CD1c-positive myeloid dendritic cell (primary cell): ENCODE measurements around the gene HS6ST1.

Experiments used
- DNase-seq: peaks from one replicate; pipeline ENCODE4 v3.0.0-alpha.2; 2016; ENCODE audit errors: extremely low spot score

HS6ST1 gene

DNA sequence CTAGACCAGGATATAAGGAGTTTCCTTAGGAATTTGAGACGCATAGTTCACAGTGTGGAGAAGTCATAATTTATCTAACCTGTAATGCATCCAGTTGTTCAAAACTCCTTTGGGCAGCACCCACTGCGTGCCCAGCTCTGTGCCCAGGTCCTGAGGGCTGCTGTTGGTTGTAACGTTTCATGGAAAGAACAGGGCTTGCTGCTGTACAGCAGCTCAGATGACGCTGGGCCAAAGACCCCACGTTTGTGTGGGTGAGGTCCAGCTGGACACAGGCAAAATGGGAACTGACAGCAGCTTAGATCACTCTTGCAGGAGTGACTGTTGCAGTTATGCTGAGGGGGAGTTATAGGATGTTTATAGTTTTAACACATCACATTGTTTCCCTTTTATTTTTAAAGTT lies 30.0 kb upstream of the HS6ST1 start:
- DNase-seq, result no peak

DNA sequence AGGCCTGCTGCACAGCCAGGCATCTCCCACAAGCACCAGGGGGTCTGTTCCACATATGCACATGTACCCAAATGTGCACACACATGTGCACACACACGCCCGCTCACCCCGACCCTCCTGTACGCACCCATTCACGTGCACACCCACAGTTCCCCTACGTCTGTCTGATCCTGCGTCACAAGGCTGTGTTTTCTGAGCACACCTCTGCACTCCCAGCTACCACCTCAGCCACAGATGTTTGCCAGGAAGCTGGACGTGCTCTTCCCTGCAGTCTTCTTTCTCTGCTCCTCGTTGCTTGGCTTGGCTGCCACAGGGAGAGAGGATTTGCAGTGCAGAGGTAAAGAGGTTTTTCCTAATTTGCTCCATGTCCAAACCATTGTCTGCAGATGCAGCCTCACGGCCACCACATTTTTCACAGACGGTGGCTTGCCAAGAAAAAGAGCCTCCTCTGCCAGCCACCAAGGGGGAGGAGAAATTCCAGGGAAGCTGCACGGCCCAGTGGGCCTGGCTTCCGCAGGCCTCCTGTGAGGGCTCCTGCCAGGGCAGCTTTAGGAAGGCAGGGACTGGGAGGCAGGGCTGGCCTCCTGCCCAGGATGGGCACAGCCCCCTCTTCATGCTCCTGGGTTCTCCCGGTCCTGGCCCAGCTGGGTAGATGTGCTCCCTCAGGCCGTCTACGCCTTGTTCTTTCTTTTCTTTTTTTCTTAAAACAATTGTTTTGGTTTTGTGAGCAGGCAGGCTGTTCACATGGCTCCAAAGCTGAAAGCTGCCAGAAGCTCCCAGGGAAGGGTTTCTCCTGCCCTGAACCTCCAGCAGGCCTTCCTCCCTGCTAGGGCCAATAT lies 29.3 kb upstream of the HS6ST1 start:
- no peak for DNase-seq

DNA sequence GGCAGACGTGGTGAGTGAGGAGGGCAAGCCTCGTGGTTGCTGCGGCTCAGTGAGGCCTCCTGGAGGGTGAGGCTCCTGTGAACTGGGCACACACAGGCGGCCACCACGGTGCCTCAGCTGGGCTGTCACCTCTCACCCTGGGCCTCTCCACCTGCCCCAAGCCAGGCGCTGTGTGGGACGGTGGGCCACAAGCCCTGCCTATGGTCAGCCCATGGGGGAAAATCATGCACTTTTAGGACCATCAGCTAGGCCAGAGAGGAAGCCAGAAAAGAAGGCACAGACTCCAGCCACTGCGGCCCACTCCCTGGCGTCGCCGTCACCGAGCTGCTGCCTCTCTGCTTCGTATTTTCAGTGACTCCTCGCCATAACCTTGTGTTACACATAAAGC lies 28.5 kb upstream of the HS6ST1 start:
- DNase-seq, result no peak

DNA sequence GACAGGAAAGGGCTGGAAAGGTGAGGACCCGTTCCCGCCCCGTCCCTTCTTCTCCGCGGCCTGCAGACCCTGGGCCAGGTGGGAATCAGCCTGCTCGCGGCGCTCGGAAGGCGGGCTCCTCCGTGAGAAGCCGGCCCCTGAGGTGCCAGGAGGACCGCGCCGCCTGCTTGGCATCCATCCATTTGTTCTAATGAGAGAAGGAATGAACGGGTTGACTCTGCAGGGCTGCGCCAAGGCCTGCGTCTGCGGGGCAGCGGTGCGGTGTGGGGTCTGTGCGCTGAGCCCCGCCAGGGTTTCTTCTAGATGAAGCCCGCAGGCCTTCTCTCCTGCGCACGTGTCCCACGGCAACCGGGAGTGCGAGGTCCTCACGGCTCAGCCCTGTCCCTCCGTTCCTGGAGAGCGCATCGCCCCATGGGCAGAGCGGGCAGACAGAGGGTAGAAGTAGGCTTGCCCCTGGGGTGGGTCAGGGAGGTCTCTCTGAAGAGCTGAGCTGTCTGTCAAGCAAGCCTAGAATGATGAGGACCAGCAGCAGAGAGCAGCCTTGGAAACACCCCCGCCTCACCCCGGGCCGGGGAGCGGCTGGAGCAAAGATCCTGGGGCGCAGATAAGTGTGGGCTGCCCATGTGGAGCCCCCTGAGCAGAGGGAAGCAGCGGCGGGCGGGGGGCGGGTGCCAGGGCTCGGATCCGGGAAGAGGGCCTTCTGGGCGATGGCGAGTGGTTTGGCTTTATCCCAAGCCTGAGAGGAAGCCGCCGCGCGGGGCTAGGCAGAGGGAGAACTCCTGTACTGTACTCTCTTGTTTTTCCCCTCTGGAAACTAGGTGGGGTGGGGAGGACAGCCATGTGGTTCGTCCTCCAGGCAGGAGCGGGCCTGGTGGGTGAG lies 27.9 kb upstream of the HS6ST1 start:
- no peak for DNase-seq

DNA sequence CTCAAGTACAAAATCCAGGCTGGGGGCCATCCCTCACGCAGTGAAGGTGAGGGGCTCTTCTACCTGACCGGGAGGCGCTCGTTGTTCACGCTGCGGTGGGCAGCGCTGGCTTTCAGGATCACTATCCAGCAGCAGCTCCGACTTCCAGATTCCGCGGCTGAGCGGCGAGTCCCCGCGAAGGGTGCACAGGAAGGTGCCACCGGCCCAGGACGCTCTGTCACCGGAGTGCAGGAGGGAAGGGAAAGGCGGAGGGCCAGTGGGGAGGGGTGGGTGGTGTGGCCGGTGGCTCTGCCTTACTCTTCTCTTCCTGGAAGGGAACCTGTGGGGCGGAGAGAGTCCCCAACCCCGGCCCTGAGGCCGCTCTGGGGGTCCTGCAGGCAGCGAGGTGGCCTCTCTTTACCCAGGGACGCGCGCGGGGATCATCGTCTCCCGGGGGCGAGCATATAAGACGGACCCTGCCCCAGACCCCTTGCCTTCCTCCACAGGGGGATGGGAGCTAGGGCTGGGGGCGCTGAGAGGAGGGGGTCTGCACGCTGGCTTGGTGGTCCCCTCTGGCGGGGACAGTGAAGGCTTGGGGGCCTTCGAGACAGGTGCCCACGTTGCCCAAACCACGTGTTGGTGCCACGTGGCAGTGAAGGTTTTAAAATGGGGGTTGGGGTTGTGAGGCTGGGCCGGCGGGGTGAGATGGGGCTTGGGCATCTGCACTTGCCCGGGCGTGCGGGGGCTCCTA lies 26.9 kb upstream of the HS6ST1 start:
- no peak for DNase-seq

DNA sequence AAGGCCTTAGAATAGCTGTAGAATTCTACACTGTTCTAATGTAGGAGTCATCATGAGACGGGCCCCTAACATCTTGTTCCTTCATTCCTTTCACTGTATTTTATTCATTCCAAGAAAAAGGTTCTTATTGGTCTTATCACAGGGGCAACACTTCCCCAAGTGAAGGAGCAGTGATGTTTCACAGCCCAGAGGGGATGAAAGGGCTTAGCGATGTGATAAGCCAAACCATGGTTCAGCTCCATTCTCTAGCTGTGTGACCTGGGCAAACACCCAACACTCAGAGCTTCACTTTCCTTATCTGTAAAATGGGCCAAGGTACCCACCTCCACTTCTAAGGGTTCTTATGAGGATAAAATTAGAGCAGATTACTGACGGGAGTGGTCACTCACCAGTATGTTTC lies 25.4 kb upstream of the HS6ST1 start:
- no peak for DNase-seq

DNA sequence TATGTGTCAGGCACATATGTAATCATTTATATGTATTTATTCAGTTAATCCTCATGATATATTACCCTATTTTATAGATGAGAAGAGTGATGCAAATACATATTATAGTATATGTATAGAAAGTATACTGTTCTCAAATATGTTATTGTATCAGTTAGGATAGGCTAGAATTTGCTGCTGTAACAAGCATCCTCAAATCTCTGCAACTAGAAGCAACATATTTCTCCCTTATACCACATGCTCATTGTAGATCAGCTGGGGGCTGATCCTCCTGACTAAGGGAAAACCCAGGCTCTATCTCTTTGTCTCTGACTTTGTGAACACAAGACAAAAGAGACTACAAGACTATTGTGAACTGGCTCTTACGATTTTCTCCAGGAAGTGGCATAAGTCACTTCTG lies 24.8 kb upstream of the HS6ST1 start:
- no peak for DNase-seq

DNA sequence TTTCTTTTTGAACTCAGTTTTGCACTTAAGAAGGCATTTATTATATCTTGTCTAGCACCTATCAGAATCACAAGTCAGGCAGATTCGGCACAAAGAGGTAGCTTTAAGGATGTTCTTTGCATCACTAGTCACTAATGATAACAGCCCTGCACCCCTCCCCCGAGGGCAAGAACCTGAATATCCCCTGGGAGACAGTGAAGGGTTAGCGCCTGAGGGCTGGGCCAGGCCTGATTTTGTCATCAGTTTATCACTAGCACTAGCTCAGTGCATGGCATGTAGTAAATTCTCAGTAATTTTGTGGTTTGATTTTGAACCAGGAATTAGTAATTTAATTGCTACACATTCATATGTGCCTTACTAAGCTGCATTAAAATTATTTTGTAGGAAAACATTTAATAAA lies 23.9 kb upstream of the HS6ST1 start:
- DNase-seq, result no peak

DNA sequence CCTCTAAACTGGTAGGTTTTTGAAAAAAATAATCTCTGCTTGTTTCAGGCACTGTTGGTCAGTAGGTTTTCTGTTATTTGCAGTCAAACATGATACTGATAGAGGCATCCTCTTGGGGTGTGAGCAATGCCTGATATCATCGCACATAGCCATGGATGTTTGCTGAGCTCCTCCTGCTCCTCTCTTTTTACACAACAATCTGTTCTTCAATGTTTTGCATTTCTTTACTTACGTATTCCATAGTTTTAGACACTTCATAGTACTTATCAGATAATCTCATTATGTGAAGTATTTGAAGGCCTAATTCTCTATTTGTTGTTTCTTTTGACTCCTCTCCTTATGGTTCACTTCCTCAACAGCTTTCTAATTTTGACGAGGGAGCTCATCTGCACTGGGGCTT lies 23.0 kb upstream of the HS6ST1 start:
- DNase-seq, result no peak

DNA sequence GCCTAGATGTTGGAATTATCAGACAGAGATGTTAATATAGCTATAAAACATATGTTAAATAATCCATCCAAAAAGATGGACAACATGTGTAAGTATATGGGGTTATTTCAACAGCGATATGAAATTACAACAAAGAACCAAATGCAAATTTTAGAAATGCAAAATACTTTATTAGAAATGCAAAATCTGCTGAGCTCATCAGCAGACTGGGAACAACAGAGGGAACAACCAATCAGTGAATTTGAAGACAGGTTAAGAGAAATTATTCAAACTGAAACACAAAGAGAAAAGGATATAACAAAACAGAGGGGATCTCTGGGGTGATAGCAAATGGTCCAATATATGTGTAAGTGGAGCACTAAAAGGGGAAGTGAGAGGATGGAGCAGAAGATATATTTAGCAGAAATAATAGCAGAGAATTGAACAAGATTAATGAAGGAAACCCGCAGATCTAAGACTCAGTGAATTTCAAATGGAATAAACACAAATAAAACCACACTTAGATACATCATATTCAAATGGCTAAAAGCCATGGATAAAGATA lies 13.5 kb upstream of the HS6ST1 start:
- DNase-seq, result no peak

DNA sequence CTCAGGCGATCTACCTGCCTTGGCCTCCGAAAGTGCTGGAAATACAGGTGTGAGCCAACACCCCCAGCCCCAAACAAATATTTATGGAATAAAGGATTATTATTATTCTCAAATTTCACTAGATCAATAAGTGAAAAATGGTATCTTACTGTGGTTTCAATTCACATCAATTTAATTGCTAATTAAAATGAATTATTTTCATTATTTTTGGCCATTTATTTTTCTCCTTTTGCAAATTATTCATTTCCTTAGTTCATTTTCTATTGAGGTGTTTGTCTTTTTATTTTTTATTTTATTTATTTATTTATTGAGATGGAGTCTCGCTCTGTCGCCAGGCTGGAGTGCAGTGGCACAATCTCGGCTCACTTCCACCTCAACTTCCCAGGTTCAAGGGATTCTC lies 11.9 kb upstream of the HS6ST1 start:
- no peak for DNase-seq

DNA sequence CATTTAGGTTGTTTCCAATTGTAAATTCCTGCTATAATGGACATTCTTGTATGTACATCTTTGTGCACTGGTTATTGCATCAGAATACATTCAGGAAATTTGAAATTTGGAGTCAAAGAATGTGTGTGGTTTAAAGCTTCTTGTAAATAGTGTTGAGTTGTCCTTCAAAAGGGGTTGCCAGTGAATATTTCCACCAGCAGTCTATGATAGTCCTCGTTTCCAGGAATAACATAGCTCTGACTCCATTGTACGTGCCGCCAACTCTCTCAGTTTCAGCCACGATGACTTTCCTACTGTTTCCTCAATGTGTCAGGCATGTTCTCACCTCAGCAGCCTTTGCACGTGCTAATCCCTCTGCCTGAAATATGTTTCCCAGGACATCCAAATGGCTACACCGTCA lies 10.9 kb upstream of the HS6ST1 start:
- no peak for DNase-seq

DNA sequence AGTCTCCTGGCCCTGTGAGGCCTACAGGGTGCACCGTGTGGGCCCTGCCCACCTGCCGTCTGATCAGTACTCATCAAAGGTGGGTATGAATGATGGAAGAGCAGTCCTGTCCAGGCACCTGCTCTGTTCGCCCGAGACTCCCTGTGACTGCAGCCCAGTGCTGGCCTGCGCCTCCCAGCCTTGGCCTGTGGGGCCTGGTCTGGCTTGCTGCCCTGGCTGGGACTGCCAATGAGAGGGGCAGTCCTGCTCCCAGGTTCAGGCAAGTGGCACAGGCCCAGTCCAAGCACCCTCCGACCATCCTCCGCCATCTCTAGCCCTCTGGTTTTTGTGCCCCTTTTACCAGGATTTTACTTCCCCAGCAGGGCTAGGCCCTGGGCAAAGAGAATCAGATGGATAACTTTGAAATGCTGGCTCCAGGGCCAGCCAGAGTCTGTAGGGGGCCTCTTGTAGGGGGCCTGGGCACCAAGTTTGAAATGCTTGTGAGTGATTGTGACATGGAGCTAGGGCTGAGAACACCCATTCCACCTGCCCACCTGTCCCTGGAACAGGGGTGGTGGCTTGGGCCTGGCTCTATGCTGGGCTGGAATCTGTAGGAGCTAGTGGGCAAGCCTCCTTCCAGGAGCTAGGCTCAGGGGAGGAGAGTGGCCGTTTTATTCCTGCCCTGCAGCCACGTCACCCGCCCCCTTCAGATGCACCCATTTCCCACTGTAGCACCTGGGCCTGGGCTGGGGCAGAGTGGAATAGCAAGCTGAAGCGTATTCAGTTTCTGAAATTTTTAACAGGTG lies 8.7 kb upstream of the HS6ST1 start:
- no peak for DNase-seq

DNA sequence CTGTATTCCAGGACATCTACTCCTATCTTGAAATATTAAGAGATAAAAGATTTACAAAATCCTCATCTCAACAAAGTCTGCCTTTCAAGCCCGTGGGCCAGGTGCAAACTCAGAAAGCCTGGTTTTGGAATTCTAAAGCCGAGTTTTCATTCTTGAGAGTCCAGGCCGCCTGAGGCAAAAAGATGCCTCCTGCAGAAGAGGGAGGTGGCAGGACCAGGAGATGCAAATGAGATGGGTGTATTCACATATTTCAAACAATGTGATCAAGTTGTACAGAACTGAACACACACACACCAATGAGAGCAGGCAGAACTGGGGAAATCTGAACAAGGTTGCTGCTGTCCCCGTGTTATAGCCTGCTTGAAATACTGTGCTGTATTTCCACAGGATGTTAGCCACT lies 7.7 kb upstream of the HS6ST1 start:
- DNase-seq, result no peak

DNA sequence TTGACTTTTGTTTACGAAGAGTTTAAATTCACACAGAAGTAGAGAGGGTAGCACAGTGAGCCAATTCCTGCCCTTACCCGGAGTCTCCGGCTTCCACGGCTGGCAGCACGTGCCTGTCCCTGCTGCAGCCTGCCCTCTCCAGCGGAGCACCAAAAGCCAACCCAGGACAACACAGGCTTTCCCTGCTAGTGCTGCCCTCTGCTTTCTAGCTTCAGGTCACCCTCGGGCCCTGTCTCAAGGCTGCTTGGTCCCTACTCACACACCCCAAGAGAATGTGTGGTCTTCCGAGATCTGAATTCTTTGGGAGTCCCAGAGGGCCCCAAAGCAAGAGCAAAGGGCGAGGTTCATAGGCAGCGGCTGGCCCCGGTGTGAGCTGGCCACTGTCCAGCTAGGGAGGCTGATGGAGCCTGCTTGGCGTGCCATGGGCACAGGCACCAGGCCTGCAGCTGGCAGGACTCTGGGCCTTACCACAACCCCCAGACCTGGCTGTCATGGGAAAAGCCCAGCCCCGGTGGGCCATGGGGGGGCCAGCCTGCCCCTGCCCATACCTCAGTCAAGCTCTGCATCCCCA lies 7.0 kb upstream of the HS6ST1 start:
- DNase-seq, result no peak

DNA sequence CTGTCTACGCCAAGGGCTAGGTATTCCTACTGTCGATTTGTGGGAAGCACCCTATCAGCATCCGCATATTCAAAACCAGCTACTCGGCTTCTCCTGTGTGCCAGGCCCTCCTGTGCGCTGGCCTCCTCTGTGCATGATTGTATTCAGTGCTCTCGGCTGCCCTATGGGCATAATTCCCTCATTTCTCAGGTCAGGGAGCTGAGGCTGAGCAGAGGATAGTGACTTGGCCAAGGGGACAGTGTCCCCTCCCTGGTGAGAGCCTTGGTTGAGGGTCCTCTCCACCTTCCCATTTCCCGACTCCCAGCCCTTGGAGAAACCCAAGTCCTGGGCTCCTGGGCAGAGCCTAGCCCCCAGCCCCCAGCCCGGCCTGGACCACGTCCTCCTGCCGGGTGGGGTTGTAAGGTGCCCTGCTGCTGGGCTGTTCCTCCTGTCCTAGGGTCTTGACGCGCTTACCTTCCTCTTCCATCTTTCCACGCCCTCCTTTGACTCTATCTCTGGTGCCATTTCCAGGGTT lies 6.3 kb upstream of the HS6ST1 start:
- DNase-seq, result no peak

DNA sequence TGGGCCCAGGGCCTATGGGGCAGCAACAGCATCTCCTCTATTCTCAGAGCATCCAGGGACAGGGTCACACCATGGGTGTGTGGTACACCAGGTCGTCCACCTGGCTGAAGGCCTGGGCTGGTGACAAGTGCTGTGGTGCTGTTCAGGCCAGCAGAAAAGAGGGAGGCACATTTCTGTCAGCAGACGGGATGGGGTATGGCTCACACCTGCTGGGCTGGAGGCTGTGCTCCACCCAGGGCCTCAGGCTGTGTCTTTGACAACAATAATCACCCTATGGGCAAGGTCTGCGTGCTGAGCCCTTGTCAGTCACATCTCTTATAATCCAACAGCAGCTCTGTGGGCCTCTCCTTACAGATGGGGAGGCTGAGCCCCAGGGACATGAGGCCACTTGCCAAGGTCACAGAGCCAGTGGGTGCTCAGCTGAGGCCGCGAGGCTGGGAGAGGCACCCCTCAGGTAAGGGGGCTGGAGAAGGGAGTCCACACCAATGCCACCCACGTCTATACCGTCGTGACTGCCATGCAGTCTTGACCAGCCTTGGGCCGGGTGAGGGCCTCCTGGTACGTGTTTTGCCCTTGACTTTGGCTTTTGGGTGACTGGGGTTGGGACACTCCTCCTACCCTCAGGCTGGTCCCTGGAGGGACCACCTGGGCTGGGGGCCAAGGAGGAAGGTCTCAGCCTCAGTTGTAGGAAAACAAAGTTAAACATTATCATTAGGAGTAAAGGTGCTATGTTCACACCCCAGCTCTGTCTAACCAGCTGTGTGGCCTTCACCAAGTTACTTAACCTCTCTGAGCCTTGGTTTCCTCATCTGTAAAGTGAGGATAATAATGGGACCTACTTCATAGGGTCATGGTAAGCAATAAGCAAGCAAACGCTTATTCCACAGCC lies 5.6 kb upstream of the HS6ST1 start:
- no peak for DNase-seq

DNA sequence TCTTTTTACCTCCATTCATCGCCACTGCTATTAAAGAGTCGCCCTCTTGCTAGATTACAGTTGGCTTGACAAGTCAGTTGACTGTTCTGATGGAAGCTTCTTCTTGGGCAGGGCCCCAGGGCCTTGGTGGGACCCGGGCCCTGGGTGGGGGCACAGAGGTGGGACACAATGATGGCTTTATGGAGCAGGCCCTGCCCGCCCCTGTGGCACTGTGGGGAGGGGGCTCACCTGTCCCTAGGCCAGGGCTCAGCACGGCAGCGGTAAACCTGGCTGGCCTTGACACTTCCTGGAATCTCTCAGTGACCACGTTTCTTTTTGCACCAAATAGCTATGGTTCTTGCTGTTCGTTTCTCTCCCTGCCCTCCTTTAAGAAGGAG lies 4.9 kb upstream of the HS6ST1 start:
- DNase-seq, result no peak

DNA sequence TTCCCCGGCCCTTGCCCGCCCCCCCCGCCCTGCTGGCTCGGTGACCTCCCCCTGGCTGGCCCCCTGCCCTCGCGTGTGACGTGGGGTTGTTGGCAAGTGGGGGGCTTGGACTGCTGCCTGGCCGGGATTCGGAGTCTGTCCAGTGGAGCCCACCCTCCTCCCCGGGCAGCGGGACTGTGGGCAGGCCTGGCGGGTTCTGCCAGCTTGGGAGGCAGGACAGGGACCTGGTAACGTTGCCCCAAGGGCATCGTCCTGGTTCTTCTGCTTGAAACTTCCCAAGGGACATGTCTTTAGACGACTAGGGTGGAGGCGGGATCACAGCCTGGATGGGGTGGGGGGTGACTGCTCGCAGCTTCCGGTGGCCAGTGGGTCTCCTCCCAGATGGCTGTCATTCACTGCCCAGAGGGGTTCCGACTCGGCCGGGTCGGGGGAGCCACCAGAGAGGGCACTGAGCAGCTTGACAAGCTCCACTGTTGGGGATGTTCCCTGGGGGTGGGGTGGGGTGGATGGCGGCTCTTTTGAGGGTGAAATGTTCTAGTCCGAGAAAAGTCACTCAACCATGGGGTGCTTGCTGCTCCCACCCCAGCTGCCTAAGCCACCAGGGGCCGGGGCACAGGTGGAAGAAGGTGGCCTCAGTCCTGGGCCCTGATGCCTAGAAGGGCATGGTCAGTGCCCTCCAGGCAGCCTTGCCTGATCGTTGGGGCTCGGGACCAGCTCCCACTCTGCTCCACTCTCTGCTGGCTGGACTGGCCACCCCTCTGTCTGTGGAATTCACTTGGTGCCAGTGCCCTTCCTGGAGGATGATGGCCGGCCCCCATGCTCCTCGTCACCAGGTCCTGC lies 4.3 kb upstream of the HS6ST1 start:
- no peak for DNase-seq
